ENCODE results near the gene CNNM4.

CNNM4 gene

GRCh38 chr2:96809216-96809882, 48.6 kb downstream of the CNNM4 start:
- Mint-ChIP-seq H3K4me3 (no peak overlapping the region), H3K27me3 (no peaks in the 10 kb centered on the region), H3K9me3 (no peaks in the 10 kb centered on the region), H3K27ac (no peak overlapping the region), H3K36me3 (ENCODE audit: low read depth) (no peaks in the 10 kb centered on the region), H3K4me1 (peaks cover 10% of the 10 kb centered on the region)
- DNase-seq (no peak), ATAC-seq (no peak)

- Mint-ChIP-seq H3K9me3 (no peaks in the 10 kb centered on the region), H3K27ac (no peak overlapping the region), H3K36me3 (ENCODE audit: low read depth) (no peaks in the 10 kb centered on the region), H3K4me1 (peaks cover 14% of the 10 kb centered on the region), H3K4me3 (no peak overlapping the region), H3K27me3 (no peaks in the 10 kb centered on the region)
- no peak for ATAC-seq
- DNase-seq, result no peak
Observed at GRCh38 chr2:96809951-96810782, 49.5 kb downstream of the CNNM4 start.

GRCh38 chr2:96810783-96811192, 50.1 kb downstream of the CNNM4 start:
- no peak for ATAC-seq
- H3K27ac Mint-ChIP-seq, result no peak overlapping the region
- no peak overlapping the region for H3K4me3 Mint-ChIP-seq
- no peak for DNase-seq
- H3K4me1 Mint-ChIP-seq, result peaks cover 18% of the 10 kb centered on the region
- no peaks in the 10 kb centered on the region for H3K36me3 Mint-ChIP-seq (ENCODE audit: low read depth)
- no peaks in the 10 kb centered on the region for H3K9me3 Mint-ChIP-seq
- H3K27me3 Mint-ChIP-seq, result no peaks in the 10 kb centered on the region

- no peaks in the 10 kb centered on the region for H3K36me3 Mint-ChIP-seq (ENCODE audit: low read depth)
- H3K9me3 Mint-ChIP-seq, result no peaks in the 10 kb centered on the region
- H3K4me3 Mint-ChIP-seq, result no peak overlapping the region
- no peak overlapping the region for H3K27ac Mint-ChIP-seq
- peaks cover 10% of the 10 kb centered on the region for H3K4me1 Mint-ChIP-seq
- no peak for ATAC-seq
- DNase-seq, result no peak
- no peaks in the 10 kb centered on the region for H3K27me3 Mint-ChIP-seq
Observed at GRCh38 chr2:96811917-96812316, 51.2 kb downstream of the CNNM4 start.

- no peaks in the 10 kb centered on the region for H3K27me3 Mint-ChIP-seq
- H3K27ac Mint-ChIP-seq, result no peak overlapping the region
- peaks cover 23% of the 10 kb centered on the region for H3K4me1 Mint-ChIP-seq
- peaks cover 8% of the 10 kb centered on the region for H3K36me3 Mint-ChIP-seq (ENCODE audit: low read depth)
- H3K4me3 Mint-ChIP-seq, result no peak overlapping the region
- DNase-seq, result no peak
- no peak for ATAC-seq
- no peaks in the 10 kb centered on the region for H3K9me3 Mint-ChIP-seq
Observed at GRCh38 chr2:96813656-96814055, 53.0 kb downstream of the CNNM4 start.

- no peaks in the 10 kb centered on the region for H3K9me3 Mint-ChIP-seq
- H3K36me3 Mint-ChIP-seq (ENCODE audit: low read depth), result peaks cover 15% of the 10 kb centered on the region
- ATAC-seq (peak; percentile 0), DNase-seq (peak; percentile 29)
- peak overlapping the region; percentile 5 for H3K27ac Mint-ChIP-seq
- peaks cover 41% of the 10 kb centered on the region for H3K4me1 Mint-ChIP-seq
- H3K27me3 Mint-ChIP-seq, result no peaks in the 10 kb centered on the region
- peak overlapping the region; percentile 79 for H3K4me3 Mint-ChIP-seq
Observed at GRCh38 chr2:96815326-96816126, 54.8 kb downstream of the CNNM4 start.

- peak within 1 kb of the TSS; percentile 65 for H3K27ac Mint-ChIP-seq
- DNase-seq, result peak; percentile 97
- no peaks in the 10 kb centered on the region for H3K27me3 Mint-ChIP-seq
- H3K9me3 Mint-ChIP-seq, result no peaks in the 10 kb centered on the region
- H3K4me3 Mint-ChIP-seq, result peak within 1 kb of the TSS; percentile 83
- H3K4me1 Mint-ChIP-seq, result peaks cover 47% of the 10 kb centered on the region
- H3K36me3 Mint-ChIP-seq (ENCODE audit: low read depth), result peaks cover 15% of the 10 kb centered on the region
- peak; percentile 95 for ATAC-seq
Observed at GRCh38 chr2:96816127-96816835, 55.6 kb downstream of the CNNM4 start, which contains the start of gene CNNM3. Gene CNNM3, plus strand, starts transcription at chr2:96816268. Its CDS starts 10 bp downstream, at chr2:96816278.

GRCh38 chr2:96816836-96817702, 56.4 kb downstream of the CNNM4 start:
- Mint-ChIP-seq H3K36me3 (ENCODE audit: low read depth) (peaks cover 15% of the 10 kb centered on the region), H3K9me3 (no peaks in the 10 kb centered on the region), H3K27ac (peak overlapping the region; percentile 65), H3K4me3 (peak overlapping the region; percentile 83), H3K27me3 (no peaks in the 10 kb centered on the region), H3K4me1 (peaks cover 52% of the 10 kb centered on the region)
- no peak for ATAC-seq
- no peak for DNase-seq

- peak overlapping the region; percentile 65 for H3K27ac Mint-ChIP-seq
Observed at GRCh38 chr2:96817882-96818281, 57.2 kb downstream of the CNNM4 start.

GRCh38 chr2:96819128-96819875, 58.6 kb downstream of the CNNM4 start:
- Mint-ChIP-seq H3K36me3 (ENCODE audit: low read depth) (peaks cover 15% of the 10 kb centered on the region), H3K4me3 (peak overlapping the region; percentile 83), H3K27me3 (no peaks in the 10 kb centered on the region), H3K4me1 (peaks cover 52% of the 10 kb centered on the region), H3K9me3 (no peaks in the 10 kb centered on the region), H3K27ac (no peak overlapping the region)
- ATAC-seq (no peak), DNase-seq (no peak)

More at GRCh38 chr2:96817882-96818281, 57.2 kb downstream of the CNNM4 start:
- ATAC-seq, result no peak
- H3K9me3 Mint-ChIP-seq, result no peaks in the 10 kb centered on the region
- peak overlapping the region; percentile 83 for H3K4me3 Mint-ChIP-seq
- peaks cover 15% of the 10 kb centered on the region for H3K36me3 Mint-ChIP-seq (ENCODE audit: low read depth)
- H3K4me1 Mint-ChIP-seq, result peaks cover 52% of the 10 kb centered on the region
- no peak for DNase-seq
- no peaks in the 10 kb centered on the region for H3K27me3 Mint-ChIP-seq

GRCh38 chr2:96819876-96820511, 59.3 kb downstream of the CNNM4 start:
- H3K4me1 Mint-ChIP-seq, result peaks cover 50% of the 10 kb centered on the region
- ATAC-seq (no peak), DNase-seq (no peak)
- no peak overlapping the region for H3K27ac Mint-ChIP-seq
- H3K9me3 Mint-ChIP-seq, result no peaks in the 10 kb centered on the region
- H3K27me3 Mint-ChIP-seq, result no peaks in the 10 kb centered on the region
- H3K36me3 Mint-ChIP-seq (ENCODE audit: low read depth), result peaks cover 17% of the 10 kb centered on the region
- H3K4me3 Mint-ChIP-seq, result no peak overlapping the region

GRCh38 chr2:96821113-96821675, 60.5 kb downstream of the CNNM4 start:
- H3K4me1 Mint-ChIP-seq, result peaks cover 44% of the 10 kb centered on the region
- no peak overlapping the region for H3K27ac Mint-ChIP-seq
- DNase-seq (no peak), ATAC-seq (no peak)
- H3K4me3 Mint-ChIP-seq, result no peak overlapping the region
- H3K36me3 Mint-ChIP-seq (ENCODE audit: low read depth), result peaks cover 17% of the 10 kb centered on the region
- no peaks in the 10 kb centered on the region for H3K27me3 Mint-ChIP-seq
- no peaks in the 10 kb centered on the region for H3K9me3 Mint-ChIP-seq

Measured in activated naive CD8-positive, alpha-beta T cell treated with anti-CD3 and anti-CD28 coated beads, Interleukin-2, amount 50 U/mL, for 24 hours (primary cell).